Liver (tissue), 9 donors: ENCODE data around the gene PRCD. TPM values are rescaled to one million over a fixed set of nuclear protein-coding genes. Genes with fewer than 3 reads are reported as not detected.
A peak's percentile ranks its signal among the peaks of the same experiment; 100 is the strongest.

Experiments
- DNase-seq: peaks from one replicate; pipeline ENCODE4 v3.0.0-alpha.2; 2017; ENCODE audit warnings: low spot score
- H3K27ac ChIP-seq, 2 donors: one replicate each; pipeline ENCODE4 v1.7.0; 2013; ENCODE audit warnings: inconsistent platforms in 2 of 2, low read length in 2 of 2, control low read depth in 1 of 2, low read depth in 1 of 2, mild to moderate bottlenecking in 1 of 2
- H3K27me3 ChIP-seq, 4 donors: one replicate each; pipeline versions ENCODE4 v1.6.1 to v1.7.0; 2013; ENCODE audit warnings: low read length in 3 of 4, inconsistent platforms in 1 of 4, mild to moderate bottlenecking in 1 of 4, moderate library complexity in 1 of 4; ENCODE audit not compliant: control insufficient read depth in 4 of 4, insufficient read depth in 4 of 4
- H3K36me3 ChIP-seq, 4 donors: one replicate each; pipeline versions ENCODE4 v1.6.1 to v1.7.0; 2013; ENCODE audit warnings: low read length in 3 of 4, mild to moderate bottlenecking in 3 of 4, low read depth in 1 of 4, moderate library complexity in 1 of 4; ENCODE audit not compliant: control insufficient read depth in 4 of 4, insufficient read depth in 3 of 4
- H3K4me1 ChIP-seq, 4 donors: one replicate each; pipeline versions ENCODE4 v1.6.1 to v1.7.0; 2013; ENCODE audit warnings: low read length in 3 of 4, mild to moderate bottlenecking in 3 of 4, moderate library complexity in 1 of 4; ENCODE audit not compliant: control insufficient read depth in 4 of 4, insufficient read depth in 4 of 4
- H3K4me3 ChIP-seq, 3 donors: one replicate each; pipeline versions ENCODE4 v1.6.1 to v1.7.0; 2013; ENCODE audit warnings: low read length in 3 of 3, control low read depth in 1 of 3, low read depth in 1 of 3, mild to moderate bottlenecking in 1 of 3
- H3K9ac ChIP-seq, 2 donors: one replicate each; pipeline ENCODE4 v1.7.0; 2013; ENCODE audit warnings: low read length in 2 of 2, mild to moderate bottlenecking in 2 of 2, moderate library complexity in 2 of 2, control low read depth in 1 of 2, low read depth in 1 of 2
- H3K9me3 ChIP-seq, 4 donors: one replicate each; pipeline versions ENCODE4 v1.6.1 to v1.7.0; 2013; ENCODE audit warnings: low read length in 3 of 4; ENCODE audit not compliant: control insufficient read depth in 4 of 4
- EGR1 ChIP-seq, 2 donors: IDR thresholded peaks; 2 replicates each; pipeline ENCODE4 v1.6.1; 2016 to 2018; ENCODE audit warnings: antibody characterized with exemption in 2 of 2, low read depth in 2 of 2
- FOXA1 ChIP-seq: IDR thresholded peaks from 2 replicates; pipeline ENCODE4 v1.6.1; 2016; ENCODE audit warnings: antibody characterized with exemption
- FOXA2 ChIP-seq: IDR thresholded peaks from 2 replicates; pipeline ENCODE4 v1.6.1; 2016; ENCODE audit warnings: antibody characterized with exemption
- GABPA ChIP-seq, 2 donors: IDR thresholded peaks in 1 of 2; conservative IDR thresholded peaks in 1 of 2; 2 replicates each; pipeline ENCODE4 v1.6.1; 2016; ENCODE audit warnings: antibody characterized with exemption in 2 of 2, mild to moderate bottlenecking in 1 of 2, moderate library complexity in 1 of 2
- HNF4G ChIP-seq: IDR thresholded peaks from 2 replicates; pipeline ENCODE4 v1.6.1; 2016; ENCODE audit warnings: antibody characterized with exemption
- JUND ChIP-seq, 2 donors: IDR thresholded peaks; 2 replicates each; pipeline ENCODE4 v1.6.1; 2016; ENCODE audit warnings: antibody characterized with exemption in 2 of 2
- NR2F2 ChIP-seq: IDR thresholded peaks from 2 replicates; pipeline ENCODE4 v1.6.1; 2016; ENCODE audit warnings: antibody characterized with exemption
- RAD21 ChIP-seq, 2 donors: IDR thresholded peaks; 2 replicates each; pipeline ENCODE4 v1.6.1; 2016; ENCODE audit warnings: antibody characterized with exemption in 2 of 2, mild to moderate bottlenecking in 2 of 2
- RXRA ChIP-seq, 2 donors: IDR thresholded peaks; 2 replicates each; pipeline ENCODE4 v1.6.1; 2017 to 2018; ENCODE audit warnings: antibody characterized with exemption in 2 of 2, mild to moderate bottlenecking in 1 of 2
- SP1 ChIP-seq: IDR thresholded peaks from 2 replicates; pipeline ENCODE4 v1.6.1; 2018; ENCODE audit warnings: antibody characterized with exemption, mild to moderate bottlenecking
- TAF1 ChIP-seq: conservative IDR thresholded peaks from 2 replicates; pipeline ENCODE4 v1.6.1; 2016; ENCODE audit warnings: antibody characterized with exemption, mild to moderate bottlenecking
- YY1 ChIP-seq: IDR thresholded peaks from 2 replicates; pipeline ENCODE4 v1.6.1; 2016; ENCODE audit warnings: antibody characterized with exemption, mild to moderate bottlenecking
- WGBS: extraction: QIAGEN DNeasy Blood & Tissue Kit; methylation state at CpG from one replicate; pipeline ENCODE4 v1.1.7; 2013; 5-methylcytosine and 5-hydroxymethylcytosine counted together
- polyA plus RNA-seq, 2 donors: library from polyadenylated mRNA; stranded (reverse) in 1 of 2; unstranded in 1 of 2; fragments of 200-250 nt in 1 of 2; fragments of >200 nt in 1 of 2; fragmentation: Nextera tagmentation in 1 of 2; extraction: Ambion mirVana in 1 of 2; gene quantifications; one replicate each; pipeline versions ENCODE4 v1.2.1 to v1.2.3, GENCODE V29; 2013 to 2015
- total RNA-seq, 2 donors: library from RNA; depleted of rRNA; stranded (reverse); fragments of >200 nt; gene quantifications; one replicate each; pipeline ENCODE4 v1.2.3, GENCODE V29; 2014
- TF ChIP-seq, protein P1 (sequence below): IDR thresholded peaks from 2 replicates; pipeline ENCODE4 v1.6.1; 2016; ENCODE audit warnings: antibody characterized with exemption
- TF ChIP-seq, protein P2 (sequence below): IDR thresholded peaks from 2 replicates; pipeline ENCODE4 v1.6.1; 2016; ENCODE audit warnings: antibody characterized with exemption
- TF ChIP-seq, protein P3 (sequence below): IDR thresholded peaks from 2 replicates; pipeline ENCODE4 v1.6.1; 2016; ENCODE audit warnings: antibody characterized with exemption, mild to moderate bottlenecking
- TF ChIP-seq, protein P4 (sequence below): fragments of 150-350 bp; IDR thresholded peaks from 2 replicates; pipeline ENCODE4 v1.5.1; 2017; ENCODE audit warnings: improper control_type of control experiment, low read depth, low read length; ENCODE audit not compliant: missing input control
- donor health status: healthy.
- donor health status: healthy.
- donor health status: healthy.
- donor health status: healthy.
- donor health status: healthy.

PRCD gene
- total and polyA plus RNA-seq, 4 donors = 0.63 to 1.0 (median 0.75) TPM; not detected in 1

DNA sequence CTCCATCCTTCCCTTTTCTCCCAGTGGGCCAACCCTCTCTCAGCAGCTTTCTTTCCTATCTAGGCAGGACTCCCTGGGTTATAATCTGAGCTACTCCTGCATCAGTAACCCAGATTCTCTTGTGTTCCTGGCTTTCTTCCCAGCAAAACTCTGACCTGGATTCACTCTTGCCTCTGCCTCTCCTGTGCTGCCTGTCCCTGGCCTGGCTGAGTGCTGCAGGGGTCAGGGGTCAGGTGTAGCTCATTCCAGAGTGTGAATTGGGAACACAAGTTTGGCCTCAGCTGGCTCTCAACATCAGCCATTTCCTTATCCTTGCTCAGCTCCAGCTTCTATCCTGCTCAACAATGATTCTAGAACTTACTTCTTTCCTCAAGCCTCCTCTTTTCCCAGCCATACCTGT is 48.3 kb downstream of the PRCD start (continued):
- TF ChIP-seq, protein P1, sequence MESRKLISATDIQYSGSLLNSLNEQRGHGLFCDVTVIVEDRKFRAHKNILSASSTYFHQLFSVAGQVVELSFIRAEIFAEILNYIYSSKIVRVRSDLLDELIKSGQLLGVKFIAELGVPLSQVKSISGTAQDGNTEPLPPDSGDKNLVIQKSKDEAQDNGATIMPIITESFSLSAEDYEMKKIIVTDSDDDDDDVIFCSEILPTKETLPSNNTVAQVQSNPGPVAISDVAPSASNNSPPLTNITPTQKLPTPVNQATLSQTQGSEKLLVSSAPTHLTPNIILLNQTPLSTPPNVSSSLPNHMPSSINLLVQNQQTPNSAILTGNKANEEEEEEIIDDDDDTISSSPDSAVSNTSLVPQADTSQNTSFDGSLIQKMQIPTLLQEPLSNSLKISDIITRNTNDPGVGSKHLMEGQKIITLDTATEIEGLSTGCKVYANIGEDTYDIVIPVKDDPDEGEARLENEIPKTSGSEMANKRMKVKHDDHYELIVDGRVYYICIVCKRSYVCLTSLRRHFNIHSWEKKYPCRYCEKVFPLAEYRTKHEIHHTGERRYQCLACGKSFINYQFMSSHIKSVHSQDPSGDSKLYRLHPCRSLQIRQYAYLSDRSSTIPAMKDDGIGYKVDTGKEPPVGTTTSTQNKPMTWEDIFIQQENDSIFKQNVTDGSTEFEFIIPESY = peak; percentile 54
- TF ChIP-seq GABPA (IDR thresholded peaks at IDR 0.05 in 1 of 2, conservative IDR thresholded peaks at IDR 0.05 in 1 of 2) (no peak), EGR1 (IDR thresholded peaks at IDR 0.05; ENCODE audit: low read depth in 2 of 2) (no peak), YY1 (peak; percentile 27), NR2F2 (peak; percentile 82), JUND (IDR thresholded peaks at IDR 0.05) (peak in 1 of 2 donors; percentile 63)
- TF ChIP-seq, protein P2, sequence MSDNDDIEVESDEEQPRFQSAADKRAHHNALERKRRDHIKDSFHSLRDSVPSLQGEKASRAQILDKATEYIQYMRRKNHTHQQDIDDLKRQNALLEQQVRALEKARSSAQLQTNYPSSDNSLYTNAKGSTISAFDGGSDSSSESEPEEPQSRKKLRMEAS = no peak

DNA sequence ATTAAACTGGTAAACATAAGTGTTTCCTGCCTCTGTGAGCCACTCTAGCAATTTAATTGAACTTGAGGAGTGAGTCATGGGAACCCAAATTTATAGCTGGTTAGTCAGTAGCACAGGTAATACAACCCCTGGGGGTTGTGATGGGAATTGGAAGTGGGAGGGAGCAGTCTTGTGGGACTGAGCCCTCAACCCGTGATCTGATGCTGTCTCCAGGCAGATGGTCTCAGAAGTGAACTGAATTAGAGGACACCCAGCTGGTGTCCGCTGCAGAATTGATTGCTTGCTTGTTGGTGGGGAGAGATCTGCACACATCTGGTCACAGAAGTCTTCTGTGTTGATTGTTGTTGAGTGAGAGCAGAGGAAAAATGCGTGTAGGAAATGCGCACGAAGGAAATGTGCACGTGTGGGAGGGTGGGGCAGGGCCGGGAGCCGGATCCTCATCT is 53.6 kb downstream of the PRCD start:
- no peaks in the 10 kb centered on the region for H3K36me3 ChIP-seq
- no peak for DNase-seq
- WGBS = 91% methylated on average over 8 of the region's 8 CpGs
- TF ChIP-seq YY1 (no peak), FOXA2 (no peak), NR2F2 (no peak), HNF4G (no peak), SP1 (no peak), RAD21 (IDR thresholded peaks at IDR 0.05) (no peak), FOXA1 (no peak), GABPA (IDR thresholded peaks at IDR 0.05 in 1 of 2, conservative IDR thresholded peaks at IDR 0.05 in 1 of 2) (no peak), TAF1 (no peak)
- TF ChIP-seq, protein P3, sequence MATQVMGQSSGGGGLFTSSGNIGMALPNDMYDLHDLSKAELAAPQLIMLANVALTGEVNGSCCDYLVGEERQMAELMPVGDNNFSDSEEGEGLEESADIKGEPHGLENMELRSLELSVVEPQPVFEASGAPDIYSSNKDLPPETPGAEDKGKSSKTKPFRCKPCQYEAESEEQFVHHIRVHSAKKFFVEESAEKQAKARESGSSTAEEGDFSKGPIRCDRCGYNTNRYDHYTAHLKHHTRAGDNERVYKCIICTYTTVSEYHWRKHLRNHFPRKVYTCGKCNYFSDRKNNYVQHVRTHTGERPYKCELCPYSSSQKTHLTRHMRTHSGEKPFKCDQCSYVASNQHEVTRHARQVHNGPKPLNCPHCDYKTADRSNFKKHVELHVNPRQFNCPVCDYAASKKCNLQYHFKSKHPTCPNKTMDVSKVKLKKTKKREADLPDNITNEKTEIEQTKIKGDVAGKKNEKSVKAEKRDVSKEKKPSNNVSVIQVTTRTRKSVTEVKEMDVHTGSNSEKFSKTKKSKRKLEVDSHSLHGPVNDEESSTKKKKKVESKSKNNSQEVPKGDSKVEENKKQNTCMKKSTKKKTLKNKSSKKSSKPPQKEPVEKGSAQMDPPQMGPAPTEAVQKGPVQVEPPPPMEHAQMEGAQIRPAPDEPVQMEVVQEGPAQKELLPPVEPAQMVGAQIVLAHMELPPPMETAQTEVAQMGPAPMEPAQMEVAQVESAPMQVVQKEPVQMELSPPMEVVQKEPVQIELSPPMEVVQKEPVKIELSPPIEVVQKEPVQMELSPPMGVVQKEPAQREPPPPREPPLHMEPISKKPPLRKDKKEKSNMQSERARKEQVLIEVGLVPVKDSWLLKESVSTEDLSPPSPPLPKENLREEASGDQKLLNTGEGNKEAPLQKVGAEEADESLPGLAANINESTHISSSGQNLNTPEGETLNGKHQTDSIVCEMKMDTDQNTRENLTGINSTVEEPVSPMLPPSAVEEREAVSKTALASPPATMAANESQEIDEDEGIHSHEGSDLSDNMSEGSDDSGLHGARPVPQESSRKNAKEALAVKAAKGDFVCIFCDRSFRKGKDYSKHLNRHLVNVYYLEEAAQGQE = no peak
- TF ChIP-seq, protein P2 = no peak
- no peaks in the 10 kb centered on the region for H3K9me3 ChIP-seq
- no peaks in the 10 kb centered on the region for H3K27me3 ChIP-seq
- no peak overlapping the region for H3K4me3 ChIP-seq
- H3K27ac ChIP-seq = no peak overlapping the region
- H3K4me1 ChIP-seq = peaks cover 7 to 16% (median 10%) of the 10 kb centered on the region in 4 donors
- H3K9ac ChIP-seq = no peak overlapping the region

DNA sequence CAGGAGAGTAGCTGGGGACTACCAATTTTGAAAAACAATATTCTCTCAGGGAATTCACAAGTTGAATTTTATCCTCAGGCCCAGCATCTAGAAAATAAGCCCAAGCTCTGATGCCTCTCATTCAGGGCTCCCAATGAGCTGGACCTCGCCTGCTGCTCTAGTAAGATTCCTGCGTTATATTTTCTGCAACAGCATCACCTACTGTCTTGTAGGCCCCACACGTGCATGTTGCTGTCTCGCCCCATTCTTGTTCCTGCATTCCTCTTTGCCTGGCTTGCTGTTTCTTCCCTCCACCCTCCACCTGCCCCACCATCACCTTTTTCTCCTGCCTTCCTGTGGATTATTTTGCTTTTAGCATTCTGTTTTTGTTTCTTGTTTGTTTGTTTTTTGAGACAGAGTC is 54.1 kb downstream of the PRCD start:
- no peaks in the 10 kb centered on the region for H3K27me3 ChIP-seq
- H3K4me1 ChIP-seq = peaks cover 7 to 13% (median 7%) of the 10 kb centered on the region in 4 donors
- no peaks in the 10 kb centered on the region for H3K36me3 ChIP-seq
- DNase-seq = no peak
- TF ChIP-seq, protein P4, sequence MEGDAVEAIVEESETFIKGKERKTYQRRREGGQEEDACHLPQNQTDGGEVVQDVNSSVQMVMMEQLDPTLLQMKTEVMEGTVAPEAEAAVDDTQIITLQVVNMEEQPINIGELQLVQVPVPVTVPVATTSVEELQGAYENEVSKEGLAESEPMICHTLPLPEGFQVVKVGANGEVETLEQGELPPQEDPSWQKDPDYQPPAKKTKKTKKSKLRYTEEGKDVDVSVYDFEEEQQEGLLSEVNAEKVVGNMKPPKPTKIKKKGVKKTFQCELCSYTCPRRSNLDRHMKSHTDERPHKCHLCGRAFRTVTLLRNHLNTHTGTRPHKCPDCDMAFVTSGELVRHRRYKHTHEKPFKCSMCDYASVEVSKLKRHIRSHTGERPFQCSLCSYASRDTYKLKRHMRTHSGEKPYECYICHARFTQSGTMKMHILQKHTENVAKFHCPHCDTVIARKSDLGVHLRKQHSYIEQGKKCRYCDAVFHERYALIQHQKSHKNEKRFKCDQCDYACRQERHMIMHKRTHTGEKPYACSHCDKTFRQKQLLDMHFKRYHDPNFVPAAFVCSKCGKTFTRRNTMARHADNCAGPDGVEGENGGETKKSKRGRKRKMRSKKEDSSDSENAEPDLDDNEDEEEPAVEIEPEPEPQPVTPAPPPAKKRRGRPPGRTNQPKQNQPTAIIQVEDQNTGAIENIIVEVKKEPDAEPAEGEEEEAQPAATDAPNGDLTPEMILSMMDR = no peak
- TF ChIP-seq JUND (IDR thresholded peaks at IDR 0.05) = no peak
- no peak for TF ChIP-seq SP1
- TF ChIP-seq, protein P3 = no peak
- TF ChIP-seq TAF1 = no peak
- no peak for TF ChIP-seq RXRA (IDR thresholded peaks at IDR 0.05)
- no peak for TF ChIP-seq EGR1 (IDR thresholded peaks at IDR 0.05; ENCODE audit: low read depth in 2 of 2)
- no peak for TF ChIP-seq GABPA (IDR thresholded peaks at IDR 0.05 in 1 of 2, conservative IDR thresholded peaks at IDR 0.05 in 1 of 2)
- TF ChIP-seq NR2F2 = no peak
- no peaks in the 10 kb centered on the region for H3K9me3 ChIP-seq
- H3K9ac ChIP-seq = no peak overlapping the region
- H3K27ac ChIP-seq = no peak overlapping the region
- WGBS = 93% methylated on average over 4 of the region's 4 CpGs
- H3K4me3 ChIP-seq = no peak overlapping the region
